Measurements from ENCODE around the gene RMP24.

Gene RMP24

DNA sequence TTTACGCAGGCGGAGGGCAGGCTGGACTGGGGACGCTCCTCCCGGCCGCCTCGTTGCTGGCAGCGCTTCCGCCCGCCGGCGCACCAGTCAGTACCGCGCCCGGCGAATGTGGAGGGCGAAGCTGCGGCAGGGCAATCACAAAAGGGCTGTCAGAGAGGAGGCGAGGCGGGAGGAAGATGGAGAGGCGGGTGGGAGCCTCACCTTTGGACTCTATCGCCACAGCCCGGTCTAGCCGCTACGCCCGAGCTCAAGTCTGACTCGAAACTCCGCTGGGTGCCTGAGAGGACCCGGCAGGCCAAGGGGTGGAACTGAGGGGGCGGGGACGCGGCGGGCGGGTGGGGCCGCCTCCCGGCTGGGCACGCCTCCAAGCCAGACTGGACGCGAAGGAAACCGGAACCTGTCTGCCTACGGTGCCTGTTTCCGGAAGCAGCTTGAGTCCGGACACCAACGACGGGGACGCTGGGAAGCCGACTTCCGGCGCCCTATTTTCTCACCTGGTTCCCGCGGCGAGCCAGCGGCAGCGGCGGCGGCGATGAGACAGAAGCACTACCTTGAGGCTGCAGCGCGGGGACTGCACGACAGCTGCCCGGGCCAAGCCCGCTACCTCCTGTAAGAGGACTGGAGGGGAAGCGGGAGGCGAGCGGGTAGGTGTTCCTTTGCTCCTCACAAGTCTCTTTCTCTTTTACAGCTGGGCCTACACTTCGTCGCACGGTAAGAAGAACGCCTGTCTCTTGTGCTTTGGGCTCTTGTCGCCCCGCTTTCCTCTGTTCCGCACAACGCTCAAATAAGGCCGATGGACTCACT, at the start of gene RMP24:
Gene RMP24 (plus strand): TSS at position 483 of the 804 bp plus-strand sequence.
- intact Hi-C loops (cut with DNase I): no loop called here
- H3K36me3 ChIP-seq: no peaks in the 10 kb centered on the region
- no peaks in the 10 kb centered on the region for H3K9me3 ChIP-seq
- peak within 1 kb of the TSS; percentile 68 for H3K4me3 ChIP-seq
- DNase-seq: peak; percentile 97
- H3K4me1 ChIP-seq: peaks cover 8% of the 10 kb centered on the region
- H3K27ac ChIP-seq: peak within 1 kb of the TSS; percentile 85
- no peaks in the 10 kb centered on the region for H3K27me3 ChIP-seq
- peak within 1 kb of the TSS; percentile 78 to 90 for H3K9ac ChIP-seq (ENCODE audit: low read depth in 2 of 2, low read length in 2 of 2)
- no peak for TF ChIP-seq CTCF (IDR thresholded peaks at IDR 0.05)

DNA sequence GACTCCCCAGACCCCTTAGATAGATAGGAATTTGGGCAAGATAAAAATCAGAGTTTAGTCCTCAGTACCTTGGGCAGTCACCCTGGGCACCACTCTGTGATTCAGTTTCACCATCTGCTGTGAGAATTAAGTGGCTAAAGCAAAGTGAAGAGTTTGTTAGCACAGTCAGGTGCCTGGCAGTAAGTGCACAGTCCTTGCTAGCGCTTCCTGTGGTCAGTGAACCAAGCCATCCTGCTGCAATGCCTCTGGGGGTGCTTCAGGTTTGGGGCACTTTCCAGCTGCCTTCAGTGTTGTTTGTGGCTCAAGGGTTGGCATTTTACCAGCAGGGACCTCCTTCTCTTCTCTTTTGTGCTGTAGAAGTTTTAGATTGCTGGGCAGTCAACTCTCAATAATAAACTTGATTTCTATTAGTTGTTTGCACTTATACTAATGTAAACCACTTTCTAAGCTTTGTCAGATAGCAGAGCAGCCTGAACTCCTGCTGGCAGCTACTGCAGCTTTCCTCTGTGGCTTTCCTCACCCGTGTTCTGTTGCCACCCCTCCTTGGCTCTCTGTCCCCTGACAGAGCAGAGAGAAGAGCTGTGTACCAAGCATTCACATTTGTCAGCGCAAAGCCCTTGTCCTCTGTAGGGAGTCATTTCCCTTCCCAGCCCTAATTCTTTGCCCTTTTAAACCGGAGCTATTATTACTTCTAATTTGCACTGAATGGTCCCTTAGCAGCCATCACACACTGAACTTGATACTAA, 48.4 kb upstream of the RMP24 start:
- Histone ChIP-seq H3K9me3 (no peaks in the 10 kb centered on the region), H3K4me1 (no peaks in the 10 kb centered on the region), H3K9ac (ENCODE audit: low read depth in 2 of 2, low read length in 2 of 2) (no peak overlapping the region), H3K27me3 (no peaks in the 10 kb centered on the region), H3K36me3 (no peaks in the 10 kb centered on the region), H3K27ac (no peak overlapping the region), H3K4me3 (no peak overlapping the region)
- intact Hi-C loops (cut with DNase I): no loop called here
- TF ChIP-seq CTCF (IDR thresholded peaks at IDR 0.05): no peak
- no peak for DNase-seq

DNA sequence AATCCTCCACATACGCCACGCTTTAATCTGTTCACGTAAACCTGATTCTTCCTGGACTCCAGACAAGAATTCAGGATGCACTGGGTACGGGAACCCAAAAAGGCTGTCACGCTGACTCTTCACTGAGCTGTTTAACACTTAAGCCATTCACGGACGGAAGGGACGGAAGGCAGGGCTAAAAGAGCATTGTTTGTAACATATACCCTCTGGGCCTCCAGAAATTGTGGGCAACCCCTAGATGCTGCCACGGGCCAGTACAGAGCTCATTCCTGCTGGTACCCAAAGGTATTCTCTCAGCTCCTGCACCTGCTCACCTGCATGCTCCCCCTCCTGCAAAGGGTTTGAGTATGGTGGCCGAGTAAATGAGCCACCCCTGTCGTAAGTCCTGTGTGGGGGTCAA, 45.6 kb upstream of the RMP24 start:
- Histone ChIP-seq H3K9ac (ENCODE audit: low read depth in 2 of 2, low read length in 2 of 2) (no peak overlapping the region), H3K4me3 (no peak overlapping the region), H3K27ac (no peak overlapping the region), H3K27me3 (no peaks in the 10 kb centered on the region), H3K9me3 (no peaks in the 10 kb centered on the region), H3K4me1 (no peaks in the 10 kb centered on the region), H3K36me3 (no peaks in the 10 kb centered on the region)
- no peak for DNase-seq
- TF ChIP-seq CTCF (IDR thresholded peaks at IDR 0.05): no peak
- intact Hi-C loops (cut with DNase I): no loop called here

DNA sequence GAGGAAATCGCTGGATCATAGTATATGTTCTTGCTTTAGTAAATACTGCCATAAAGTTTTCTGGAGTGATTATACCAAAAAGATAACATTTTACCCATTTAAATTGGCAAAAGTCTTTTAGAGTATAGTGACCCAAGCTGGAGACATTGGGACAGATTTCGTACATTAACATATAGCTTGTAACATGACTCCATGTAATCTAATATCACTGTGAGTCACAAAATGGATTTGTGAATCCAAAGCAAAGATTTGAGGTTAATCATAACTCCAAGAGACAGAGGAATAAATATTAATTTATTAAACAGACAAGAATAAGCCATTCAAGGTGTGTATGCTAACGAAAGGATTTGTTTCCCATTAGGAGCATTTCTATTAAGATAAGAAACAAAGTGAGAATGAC, 45.0 kb upstream of the RMP24 start:
- no peaks in the 10 kb centered on the region for H3K27me3 ChIP-seq
- H3K9me3 ChIP-seq: no peaks in the 10 kb centered on the region
- no peaks in the 10 kb centered on the region for H3K36me3 ChIP-seq
- H3K4me3 ChIP-seq: no peak overlapping the region
- no peaks in the 10 kb centered on the region for H3K4me1 ChIP-seq
- intact Hi-C loops (cut with DNase I): no loop called here
- no peak overlapping the region for H3K9ac ChIP-seq (ENCODE audit: low read depth in 2 of 2, low read length in 2 of 2)
- no peak for DNase-seq
- TF ChIP-seq CTCF (IDR thresholded peaks at IDR 0.05): no peak
- H3K27ac ChIP-seq: no peak overlapping the region

DNA sequence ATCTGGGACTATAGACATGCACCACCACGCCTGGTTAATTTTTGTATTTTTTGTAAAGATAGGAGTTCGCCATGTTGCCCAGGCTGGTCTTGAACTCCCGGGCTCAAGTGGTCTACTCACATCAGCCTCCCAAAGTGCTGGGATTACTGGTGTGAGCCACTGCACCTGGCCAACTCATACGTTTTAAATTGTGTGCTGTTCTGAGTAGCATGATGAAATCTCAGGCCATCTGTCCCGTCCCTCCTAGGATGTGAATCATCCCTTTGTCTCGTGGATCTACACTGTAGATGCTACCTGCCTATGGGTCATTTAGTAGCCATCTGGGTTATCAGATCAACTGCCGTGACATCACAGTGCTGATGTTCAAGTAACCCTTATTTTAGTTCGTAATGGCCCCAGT, 38.5 kb upstream of the RMP24 start:
- intact Hi-C loops (cut with DNase I): no loop called here
- H3K9me3 ChIP-seq: no peaks in the 10 kb centered on the region
- H3K27me3 ChIP-seq: no peaks in the 10 kb centered on the region
- DNase-seq: no peak
- TF ChIP-seq CTCF (IDR thresholded peaks at IDR 0.05): no peak
- H3K9ac ChIP-seq (ENCODE audit: low read depth in 2 of 2, low read length in 2 of 2): no peak overlapping the region
- no peak overlapping the region for H3K27ac ChIP-seq
- H3K4me1 ChIP-seq: no peaks in the 10 kb centered on the region
- no peak overlapping the region for H3K4me3 ChIP-seq
- no peaks in the 10 kb centered on the region for H3K36me3 ChIP-seq
